Left lung (tissue), 10 donors: ENCODE measurements around the gene AGL. TPM values are rescaled to one million over a fixed set of nuclear protein-coding genes. Genes with fewer than 3 reads are reported as not detected.
A peak's percentile ranks its signal among the peaks of the same experiment; 100 is the strongest.
"Not testable (repeated sequence)": the region's sequence is repeated elsewhere in the genome, so short reads cannot be mapped to it uniquely, and the experiment has no call there.

Experiments
- ATAC-seq: fragments of 200-7000 bp; cut with Tn5 transposase; one replicate; pipeline ENCODE4 v1.9.1; 2020; ENCODE audit warnings: moderate library complexity
- DNase-seq, 4 donors: peaks; one replicate each; pipeline ENCODE4 v3.0.0-alpha.2; 2013 to 2020
- H3K27ac ChIP-seq, 2 donors: fragments of 200-600 bp; sonication (generic) in 1 of 2; one replicate each; pipeline versions ENCODE4 v1.5.0 to v1.8.0; 2020 to 2021
- H3K27me3 ChIP-seq, 2 donors: fragments of 200-600 bp; sonication (generic) in 1 of 2; one replicate each; pipeline versions ENCODE4 v1.5.0 to v1.8.0; 2020 to 2021
- H3K36me3 ChIP-seq, 2 donors: fragments of 200-600 bp; sonication (generic) in 1 of 2; one replicate each; pipeline versions ENCODE4 v1.5.0 to v1.8.0; 2020 to 2021
- H3K4me1 ChIP-seq, 2 donors: fragments of 200-600 bp; one replicate each; pipeline ENCODE4 v1.8.0; 2021
- H3K4me3 ChIP-seq, 2 donors: fragments of 200-600 bp; sonication (generic) in 1 of 2; one replicate each; pipeline versions ENCODE4 v1.5.0 to v1.8.0; 2020 to 2021; ENCODE audit warnings: mild to moderate bottlenecking in 1 of 2
- H3K9me3 ChIP-seq, 2 donors: fragments of 200-600 bp; sonication (generic) in 1 of 2; one replicate each; pipeline versions ENCODE4 v1.5.0 to v1.8.0; 2020 to 2021
- intact Hi-C, 2 donors: fragments of 100-400 bp; cut with DNase I; formaldehyde crosslinking; loops; one replicate each; pipeline versions ENCODE4 v1.11.2 to v1.14.2; 2022
- polyA plus RNA-seq, 6 donors: library from polyadenylated mRNA; unstranded; fragments of 120-200 nt; gene quantifications; one replicate each; pipeline ENCODE4 v1.2.1, GENCODE V29; 2013; ENCODE audit not compliant: insufficient read length in 6 of 6
- total RNA-seq, 2 donors: library from RNA; stranded (reverse); fragmentation: NEBNext Ultra II Directional; extraction: Animal tissue kit (Norgen Biotek cat#: 25700); gene quantifications; one replicate each; pipeline ENCODE4 v1.2.1, GENCODE V29; 2021
- TF ChIP-seq, protein P1 (sequence below), 2 donors: fragments of 200-600 bp; sonication (generic) in 1 of 2; IDR thresholded peaks; one replicate each; pipeline versions ENCODE4 v1.5.0 to v1.8.0; 2021; ENCODE audit warnings: antibody characterized with exemption in 2 of 2
- donor health status: DM: no; HTN: yes; CAD: no.
- donor health status: DM: no; HTN: no; CAD: no.

Gene AGL
- total and polyA plus RNA-seq, 8 donors, result 16.9 to 38.4 (median 22.0) TPM

DNA sequence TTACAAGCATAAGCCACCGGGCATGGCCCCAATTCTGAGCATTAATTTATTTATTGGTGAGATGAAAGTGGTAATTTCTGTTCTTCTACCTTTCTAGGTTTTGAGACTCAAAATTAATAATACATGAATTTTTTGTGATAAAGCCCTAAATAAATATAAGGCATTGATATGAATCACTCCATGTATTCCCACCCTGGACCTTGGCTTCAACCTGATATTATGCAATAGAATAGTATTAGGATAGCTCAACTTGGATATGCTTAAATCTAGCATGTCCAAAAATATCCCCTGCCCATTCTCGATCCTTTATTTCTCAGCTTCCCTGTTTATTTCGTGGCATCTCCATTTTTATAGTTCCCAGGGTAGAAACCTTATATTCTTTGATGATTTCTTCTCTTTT is 2.5 kb downstream of the AGL start:
- DNase-seq (no peak), ATAC-seq (no peak)
- Histone ChIP-seq H3K4me3 (no peak overlapping the region), H3K4me1 (peaks cover 6 to 17% of the 10 kb centered on the region in 2 donors), H3K27ac (no peak overlapping the region), H3K9me3 (no peaks in the 10 kb centered on the region), H3K27me3 (no peaks in the 10 kb centered on the region), H3K36me3 (peaks cover 0 to 18% of the 10 kb centered on the region in 2 donors)
- TF ChIP-seq, protein P1, sequence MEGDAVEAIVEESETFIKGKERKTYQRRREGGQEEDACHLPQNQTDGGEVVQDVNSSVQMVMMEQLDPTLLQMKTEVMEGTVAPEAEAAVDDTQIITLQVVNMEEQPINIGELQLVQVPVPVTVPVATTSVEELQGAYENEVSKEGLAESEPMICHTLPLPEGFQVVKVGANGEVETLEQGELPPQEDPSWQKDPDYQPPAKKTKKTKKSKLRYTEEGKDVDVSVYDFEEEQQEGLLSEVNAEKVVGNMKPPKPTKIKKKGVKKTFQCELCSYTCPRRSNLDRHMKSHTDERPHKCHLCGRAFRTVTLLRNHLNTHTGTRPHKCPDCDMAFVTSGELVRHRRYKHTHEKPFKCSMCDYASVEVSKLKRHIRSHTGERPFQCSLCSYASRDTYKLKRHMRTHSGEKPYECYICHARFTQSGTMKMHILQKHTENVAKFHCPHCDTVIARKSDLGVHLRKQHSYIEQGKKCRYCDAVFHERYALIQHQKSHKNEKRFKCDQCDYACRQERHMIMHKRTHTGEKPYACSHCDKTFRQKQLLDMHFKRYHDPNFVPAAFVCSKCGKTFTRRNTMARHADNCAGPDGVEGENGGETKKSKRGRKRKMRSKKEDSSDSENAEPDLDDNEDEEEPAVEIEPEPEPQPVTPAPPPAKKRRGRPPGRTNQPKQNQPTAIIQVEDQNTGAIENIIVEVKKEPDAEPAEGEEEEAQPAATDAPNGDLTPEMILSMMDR (IDR thresholded peaks at IDR 0.05), result no peak
- intact Hi-C loops, result no loop called here

DNA sequence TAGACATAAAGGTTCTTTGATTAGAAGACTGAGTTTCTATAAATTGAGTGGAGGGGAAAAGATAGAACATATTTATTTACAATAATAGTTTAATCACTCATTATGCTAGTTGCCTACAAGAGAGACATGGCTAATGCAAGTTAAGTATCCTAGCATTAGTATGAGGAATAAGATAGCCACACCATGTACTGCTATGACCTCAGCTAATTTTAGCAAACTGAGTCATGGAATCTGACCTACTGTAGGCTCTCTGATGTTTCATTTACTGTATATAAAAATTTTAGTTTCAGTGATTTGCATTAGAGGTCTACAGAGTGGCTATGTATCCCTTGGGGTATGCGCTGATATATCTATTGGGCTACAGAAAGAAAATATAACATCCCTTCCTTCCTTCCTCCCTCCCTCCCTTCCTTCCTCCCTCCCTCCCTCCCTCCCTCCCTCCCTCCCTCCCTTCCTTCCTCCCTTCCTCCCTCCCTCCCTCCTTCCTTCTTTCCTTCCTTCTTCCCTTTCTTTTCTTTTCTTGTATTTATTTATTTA is 5.8 kb downstream of the AGL start:
- no peaks in the 10 kb centered on the region for H3K27me3 ChIP-seq
- peaks cover 6% of the 10 kb centered on the region in 2 donors for H3K4me1 ChIP-seq
- no peak overlapping the region for H3K4me3 ChIP-seq
- TF ChIP-seq, protein P1 (IDR thresholded peaks at IDR 0.05), result no peak
- ATAC-seq (peak; percentile 18), DNase-seq (no peak)
- H3K36me3 ChIP-seq, result peaks cover 0 to 22% of the 10 kb centered on the region in 2 donors
- no peaks in the 10 kb centered on the region for H3K9me3 ChIP-seq
- intact Hi-C loops, result no loop called here
- no peak overlapping the region for H3K27ac ChIP-seq

GRCh38 chr1:99857041-99857440 is 6.9 kb downstream of the AGL start:
- peaks cover 0 to 30% of the 10 kb centered on the region in 2 donors for H3K36me3 ChIP-seq
- H3K27ac ChIP-seq, H3K4me3 ChIP-seq, H3K4me1 ChIP-seq, ATAC-seq, intact Hi-C loops, H3K9me3 ChIP-seq, H3K27me3 ChIP-seq, DNase-seq: not testable (repeated sequence)

DNA sequence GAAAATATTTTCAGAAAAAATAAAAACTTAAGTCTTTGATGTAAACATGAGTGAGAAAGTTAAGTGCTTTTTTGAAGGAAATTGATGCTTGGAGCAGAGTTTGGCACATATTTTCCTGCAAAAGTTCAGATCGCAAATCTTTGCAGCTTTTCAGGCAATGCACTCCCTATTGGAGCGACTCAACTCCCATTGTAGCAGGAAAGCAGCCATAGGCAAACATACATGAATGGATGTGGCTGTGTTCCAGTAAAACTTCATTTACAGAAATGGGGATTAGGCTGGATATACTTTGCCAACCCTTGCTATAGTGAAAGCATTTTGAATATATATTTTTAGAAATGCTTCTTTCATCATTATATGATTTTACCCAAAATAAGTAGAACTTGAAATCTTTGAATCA is 8.1 kb downstream of the AGL start:
- TF ChIP-seq, protein P1 (IDR thresholded peaks at IDR 0.05), result no peak
- Histone ChIP-seq H3K36me3 (peaks cover 0 to 43% of the 10 kb centered on the region in 2 donors), H3K4me1 (no peaks in the 10 kb centered on the region), H3K27ac (no peak overlapping the region), H3K9me3 (no peaks in the 10 kb centered on the region), H3K4me3 (no peak overlapping the region), H3K27me3 (no peaks in the 10 kb centered on the region)
- intact Hi-C loops, result no loop called here
- DNase-seq (no peak), ATAC-seq (no peak)

DNA sequence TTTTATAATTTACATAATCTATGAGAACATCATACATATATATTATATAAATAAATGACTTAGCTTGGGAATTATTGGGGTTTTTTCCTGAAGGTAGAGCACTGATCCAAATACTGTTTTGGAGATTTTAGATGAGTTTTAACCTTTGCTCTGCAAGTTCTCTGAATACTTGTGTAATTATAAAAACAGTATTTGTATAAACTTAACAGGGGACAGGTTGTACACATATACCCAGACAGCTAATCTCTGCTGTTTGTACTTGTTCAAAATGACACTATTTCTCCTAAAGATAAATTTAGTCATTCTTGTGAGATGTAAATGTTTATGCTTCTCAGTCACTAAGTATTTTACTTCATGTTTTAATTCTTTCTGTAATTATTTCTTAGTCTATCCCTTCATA is 8.7 kb downstream of the AGL start:
- no peaks in the 10 kb centered on the region for H3K4me1 ChIP-seq
- no peak overlapping the region for H3K27ac ChIP-seq
- ATAC-seq, result no peak
- H3K36me3 ChIP-seq, result peaks cover 0 to 44% of the 10 kb centered on the region in 2 donors
- no peaks in the 10 kb centered on the region for H3K9me3 ChIP-seq
- no peak for DNase-seq
- TF ChIP-seq, protein P1 (IDR thresholded peaks at IDR 0.05), result no peak
- H3K4me3 ChIP-seq, result no peak overlapping the region
- intact Hi-C loops, result no loop called here
- no peaks in the 10 kb centered on the region for H3K27me3 ChIP-seq

DNA sequence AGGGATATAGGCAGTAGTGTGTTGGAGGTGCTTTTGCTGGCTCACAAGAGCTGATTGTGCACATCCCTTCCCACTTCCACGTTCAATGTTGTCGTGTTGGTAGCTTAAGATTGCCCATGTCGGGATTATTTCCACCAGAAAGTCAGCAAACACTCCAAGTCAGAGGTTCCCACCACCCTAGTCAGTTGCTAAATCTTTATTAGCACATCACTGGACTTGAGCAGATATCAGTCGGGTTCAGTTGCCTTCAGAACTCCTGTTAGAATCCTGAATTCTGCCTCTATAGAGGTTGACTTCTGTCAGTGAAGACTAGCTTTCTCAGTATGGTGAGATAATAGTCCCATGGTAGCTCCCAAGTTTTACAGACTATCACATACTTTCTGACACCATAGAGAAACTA is 10.5 kb downstream of the AGL start:
- Histone ChIP-seq H3K4me1 (no peaks in the 10 kb centered on the region), H3K9me3 (no peaks in the 10 kb centered on the region), H3K27ac (no peak overlapping the region), H3K36me3 (peaks cover 0 to 52% of the 10 kb centered on the region in 2 donors), H3K27me3 (no peaks in the 10 kb centered on the region), H3K4me3 (no peak overlapping the region)
- intact Hi-C loops, result no loop called here
- ATAC-seq (no peak), DNase-seq (no peak)
- TF ChIP-seq, protein P1 (IDR thresholded peaks at IDR 0.05), result no peak
